ENCODE measurements around the gene C11orf58.

C11orf58 gene

GRCh38 chr11:16769386-16769785 lies 30.9 kb downstream of the C11orf58 start:
- no peak for DNase-seq (ENCODE audit: low spot score)

DNA sequence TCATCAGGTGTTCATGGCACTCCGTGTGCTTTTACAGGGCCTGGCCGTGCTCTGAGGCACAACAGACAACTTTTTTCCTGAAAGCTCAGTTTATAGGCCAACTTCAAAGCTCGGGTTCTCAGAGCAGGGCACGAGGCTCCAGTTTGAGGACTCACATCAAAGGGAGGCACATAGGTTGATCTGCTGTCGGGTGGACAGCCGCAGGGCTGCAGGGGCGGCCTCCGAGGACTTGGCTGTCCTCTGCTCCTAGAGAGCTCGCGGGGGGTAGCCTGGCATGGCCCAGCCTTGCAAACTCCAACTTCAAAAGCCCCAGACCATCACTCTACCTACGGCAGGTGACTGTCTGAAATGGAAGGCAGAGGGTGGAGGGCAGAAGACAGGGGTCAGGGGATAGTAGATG lies 31.6 kb downstream of the C11orf58 start:
- no peak for DNase-seq (ENCODE audit: low spot score)

- no peak for DNase-seq (ENCODE audit: low spot score)
Observed at GRCh38 chr11:16771350-16772140, 33.1 kb downstream of the C11orf58 start.

GRCh38 chr11:16772141-16772512 lies 33.7 kb downstream of the C11orf58 start:
- no peak for DNase-seq (ENCODE audit: low spot score)

DNA sequence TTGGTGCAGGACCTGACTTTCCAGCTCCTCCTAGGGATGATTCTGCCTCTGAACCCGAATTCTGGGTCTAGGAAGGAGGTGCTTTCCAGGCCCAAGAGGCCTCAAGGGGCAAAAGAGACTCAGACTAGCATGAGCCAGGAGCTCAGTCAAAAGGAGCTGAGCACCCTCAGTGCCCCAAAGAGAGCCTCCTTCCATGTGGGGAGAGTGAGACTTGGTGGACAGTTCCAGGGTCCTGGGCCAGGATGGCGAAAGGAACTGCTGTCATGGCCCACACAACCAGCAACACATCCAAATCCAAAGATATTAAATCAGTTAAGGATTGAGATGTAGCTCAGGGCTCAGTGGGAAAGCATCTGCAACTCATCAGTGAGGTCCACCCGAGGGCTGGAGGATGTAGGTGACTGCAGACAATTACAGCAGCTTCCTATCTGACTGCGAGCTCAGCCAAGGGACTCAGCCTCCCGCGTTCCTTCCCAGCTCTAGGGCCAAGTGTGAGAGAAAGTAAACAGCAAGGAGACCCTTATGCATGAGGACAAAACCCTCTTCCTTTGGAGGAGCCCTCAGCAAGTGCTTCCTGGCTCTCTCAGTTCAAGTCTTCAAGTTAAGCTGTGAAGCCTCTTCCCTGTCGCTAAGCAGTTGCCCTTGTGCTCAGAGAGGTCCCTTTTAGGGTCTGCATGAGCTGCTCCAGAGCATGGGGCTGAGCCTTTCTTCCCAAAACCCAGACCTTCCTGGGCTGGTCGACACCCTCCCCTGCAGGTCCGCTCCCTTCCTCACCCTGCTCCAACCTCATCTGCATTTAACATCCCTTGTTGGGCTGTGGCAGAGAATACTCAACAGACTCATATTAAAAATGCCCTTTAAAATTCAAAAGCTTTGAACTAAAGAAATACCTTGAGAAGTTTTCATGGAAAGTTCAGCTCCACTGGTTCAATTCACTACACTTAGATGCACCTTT lies 35.8 kb downstream of the C11orf58 start:
- DNase-seq (ENCODE audit: low spot score): no peak

GRCh38 chr11:16774936-16775613 lies 36.6 kb downstream of the C11orf58 start:
- no peak for DNase-seq (ENCODE audit: low spot score)

GRCh38 chr11:16775614-16776283 lies 37.3 kb downstream of the C11orf58 start:
- DNase-seq (ENCODE audit: low spot score): no peak

- no peak for DNase-seq (ENCODE audit: low spot score)
Observed at GRCh38 chr11:16776711-16777612, 38.5 kb downstream of the C11orf58 start.

GRCh38 chr11:16777613-16777975 lies 39.1 kb downstream of the C11orf58 start:
- no peak for DNase-seq (ENCODE audit: low spot score)

- no peak for DNase-seq (ENCODE audit: low spot score)
Observed at GRCh38 chr11:16778286-16778685, 39.8 kb downstream of the C11orf58 start.

GRCh38 chr11:16778876-16779275 lies 40.4 kb downstream of the C11orf58 start:
- no peak for DNase-seq (ENCODE audit: low spot score)

DNA sequence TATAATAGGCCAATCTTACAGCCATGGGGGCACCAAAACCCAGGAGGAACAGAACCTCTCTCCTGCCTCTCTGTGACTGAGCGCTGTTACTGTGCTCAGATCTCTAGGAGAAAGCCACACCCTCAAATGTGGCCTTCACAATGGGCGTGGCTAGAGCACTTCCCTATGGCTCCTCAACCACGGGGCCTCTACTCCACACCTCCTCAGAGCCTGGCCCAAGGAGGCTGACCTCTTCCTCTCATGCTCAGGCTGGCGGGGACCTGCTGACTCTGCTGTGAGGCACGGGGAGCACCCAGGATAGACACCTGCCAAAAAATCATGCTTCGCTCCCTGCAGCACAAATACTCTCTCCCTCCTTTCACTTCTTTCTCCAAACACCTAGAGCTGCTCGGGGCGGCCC lies 41.0 kb downstream of the C11orf58 start:
- no peak for DNase-seq (ENCODE audit: low spot score)

DNA sequence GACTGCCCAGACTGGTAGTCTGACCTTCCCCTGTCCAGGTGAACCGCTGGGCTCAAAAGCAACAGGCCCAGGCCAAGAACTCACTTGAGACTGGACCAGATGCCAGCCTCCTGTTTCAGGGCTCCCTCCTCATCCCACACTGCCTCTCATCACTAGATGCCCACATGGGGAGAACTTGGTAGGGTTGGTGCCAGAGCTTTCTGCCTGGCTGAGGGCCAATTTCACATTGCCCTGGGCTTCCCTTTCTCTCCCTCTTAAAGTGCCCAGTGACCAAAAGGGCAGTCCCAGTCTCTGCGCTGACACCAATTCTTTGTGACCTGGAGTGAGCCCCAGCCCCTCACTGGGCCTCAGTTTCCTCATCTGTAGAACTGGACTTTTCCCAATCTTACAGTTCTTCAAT lies 41.7 kb downstream of the C11orf58 start:
- DNase-seq (ENCODE audit: low spot score): no peak

DNA sequence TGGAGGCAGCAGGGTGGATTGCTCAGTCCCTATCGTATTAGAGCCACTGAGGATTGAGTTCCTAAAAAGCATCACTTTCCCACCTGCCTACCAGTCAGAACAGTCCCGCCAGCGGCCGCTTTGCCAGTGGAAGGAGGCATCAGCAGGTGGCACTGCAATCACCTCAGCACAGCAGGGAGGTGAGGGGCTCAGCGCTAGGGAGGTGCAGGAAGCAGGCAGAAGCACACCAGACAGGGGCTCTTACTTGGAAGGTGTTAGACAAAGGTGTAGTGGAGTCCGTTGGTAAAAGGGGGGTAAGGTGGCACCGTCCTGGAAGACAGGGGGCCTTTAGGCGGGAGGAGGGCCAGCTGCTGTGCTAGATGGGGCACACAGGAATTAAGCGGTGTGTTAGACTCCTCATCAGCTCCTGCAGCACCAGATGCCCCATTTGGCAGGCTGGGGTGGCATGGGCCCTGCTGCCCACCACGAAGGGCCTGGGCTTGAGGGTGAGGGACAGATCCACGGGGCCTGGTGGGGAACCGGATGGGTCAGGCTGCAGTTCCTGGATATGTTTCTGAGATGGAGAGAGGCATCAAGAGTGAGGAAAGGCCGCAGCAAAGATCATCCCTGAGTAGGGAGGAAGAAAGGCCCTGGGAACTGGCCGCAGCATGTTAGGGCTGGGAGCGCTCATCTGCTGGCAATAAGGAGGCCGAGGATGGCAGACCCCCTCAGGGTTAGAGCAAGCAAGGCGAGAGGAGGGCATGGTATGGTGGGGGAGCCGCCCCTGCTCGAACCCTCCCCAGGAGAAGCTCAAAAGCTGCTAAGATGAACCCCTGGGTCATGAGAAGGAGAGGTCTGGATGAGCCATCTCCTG lies 42.5 kb downstream of the C11orf58 start:
- no peak for DNase-seq (ENCODE audit: low spot score)

DNA sequence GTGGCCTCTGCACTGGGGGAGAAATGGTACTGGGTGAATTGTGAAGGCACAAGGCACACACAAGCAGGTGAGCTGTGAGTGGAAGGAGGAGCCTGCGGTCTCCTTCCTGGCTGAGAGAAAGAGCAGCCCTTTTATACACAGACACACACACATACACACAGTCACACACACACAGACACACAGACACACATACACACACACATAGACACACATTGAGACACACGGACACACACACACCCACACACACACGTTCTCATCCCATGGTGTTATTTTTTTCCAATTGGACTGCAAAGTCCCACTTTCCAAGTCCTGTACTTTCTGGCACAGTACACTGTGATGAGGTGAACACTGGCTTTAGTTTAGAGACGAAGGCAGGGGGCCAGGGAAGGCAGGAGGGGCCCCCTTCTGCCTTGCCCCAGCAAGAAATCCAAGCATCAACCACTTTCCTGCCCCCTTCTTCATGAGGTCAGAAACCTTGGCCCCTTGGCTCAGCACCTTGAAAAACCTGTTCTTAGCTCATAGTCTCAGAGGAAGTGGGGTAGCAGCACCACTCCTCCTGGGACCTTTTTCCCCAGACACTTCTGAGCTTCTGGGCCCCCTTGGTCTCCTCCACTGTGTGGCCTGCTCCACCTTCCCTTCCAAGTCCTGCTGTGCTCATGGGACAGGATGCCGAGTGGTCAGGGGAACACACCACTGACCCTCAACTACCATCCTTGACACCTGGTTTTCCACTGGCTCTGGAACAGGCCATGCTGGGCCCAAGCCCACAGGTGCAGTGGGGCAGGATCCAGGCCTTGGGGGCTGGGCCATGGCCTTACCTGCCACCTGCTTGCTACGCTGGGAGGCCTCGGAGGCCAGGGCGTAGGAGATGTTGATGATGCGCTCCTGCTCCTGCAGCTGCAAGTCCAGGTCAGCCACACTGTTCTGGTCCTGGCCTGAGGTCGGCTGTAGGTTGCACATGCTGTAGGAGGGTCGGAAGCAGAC lies 43.8 kb downstream of the C11orf58 start:
- DNase-seq (ENCODE audit: low spot score): no peak

- no peak for DNase-seq (ENCODE audit: low spot score)
Observed at GRCh38 chr11:16783321-16783801, 44.9 kb downstream of the C11orf58 start.

DNA sequence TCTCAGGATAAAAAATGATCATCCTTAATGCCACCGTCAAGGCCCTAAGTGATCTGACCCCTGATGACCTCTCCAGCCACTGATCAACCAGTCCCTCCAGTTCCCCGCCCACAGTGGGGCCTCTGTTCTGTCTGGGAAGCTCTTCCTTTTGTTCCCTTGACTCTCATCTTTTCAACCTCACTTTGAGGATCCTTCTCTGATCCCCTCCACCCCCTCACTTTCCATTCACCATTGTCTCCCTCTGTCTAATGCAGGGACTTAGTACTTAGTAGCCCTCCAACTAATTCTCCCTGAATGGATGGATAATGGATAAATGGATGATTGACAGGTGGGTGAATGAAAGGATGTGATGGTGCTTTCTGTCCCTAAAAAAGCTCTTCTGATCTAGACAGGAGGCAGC lies 45.6 kb downstream of the C11orf58 start:
- no peak for DNase-seq (ENCODE audit: low spot score)

GRCh38 chr11:16784666-16785065 lies 46.2 kb downstream of the C11orf58 start:
- no peak for DNase-seq (ENCODE audit: low spot score)

All from CD4-positive, alpha-beta T cell treated with Interleukin-2 at 100 ng/mL for 4 hours (primary cell).